Measurements from ENCODE around the gene PDHX.
A peak's percentile ranks its signal among the peaks of the same experiment; 100 is the strongest.

Gene PDHX

DNA sequence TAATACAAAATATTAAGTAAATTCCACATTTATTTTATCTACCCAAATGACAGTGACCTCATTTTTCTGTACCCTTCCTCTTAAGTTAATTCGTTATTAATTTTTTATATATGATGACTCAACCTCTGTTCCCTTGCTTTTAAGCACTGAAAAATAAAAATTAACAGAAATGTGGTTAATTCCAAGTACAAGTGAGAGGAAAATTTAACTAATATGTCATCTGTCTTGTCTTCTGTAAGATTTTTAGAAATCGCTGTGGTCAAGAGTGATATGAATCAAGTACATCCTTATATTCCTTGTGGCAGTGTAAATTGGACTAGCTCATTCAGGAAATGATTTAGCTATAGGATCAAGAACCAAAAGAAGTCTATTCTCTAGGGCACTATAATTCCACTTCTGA, 74.5 kb downstream of the PDHX start:
- no peak overlapping the region for H3K4me3 ChIP-seq
- no peak overlapping the region for H3K27ac ChIP-seq
- H3K4me1 ChIP-seq, result no peaks in the 10 kb centered on the region
- no peaks in the 10 kb centered on the region for H3K9me3 ChIP-seq
- intact Hi-C loops (cut with DNase I; ENCODE audit: low total_unique reads), result no loop called here
- no peak for DNase-seq
- no peak for TF ChIP-seq CTCF (IDR thresholded peaks at IDR 0.05)
- H3K36me3 ChIP-seq, result peaks cover 4 to 9% (median 6%) of the 10 kb centered on the region in 3 donors
- H3K27me3 ChIP-seq, result no peaks in the 10 kb centered on the region

DNA sequence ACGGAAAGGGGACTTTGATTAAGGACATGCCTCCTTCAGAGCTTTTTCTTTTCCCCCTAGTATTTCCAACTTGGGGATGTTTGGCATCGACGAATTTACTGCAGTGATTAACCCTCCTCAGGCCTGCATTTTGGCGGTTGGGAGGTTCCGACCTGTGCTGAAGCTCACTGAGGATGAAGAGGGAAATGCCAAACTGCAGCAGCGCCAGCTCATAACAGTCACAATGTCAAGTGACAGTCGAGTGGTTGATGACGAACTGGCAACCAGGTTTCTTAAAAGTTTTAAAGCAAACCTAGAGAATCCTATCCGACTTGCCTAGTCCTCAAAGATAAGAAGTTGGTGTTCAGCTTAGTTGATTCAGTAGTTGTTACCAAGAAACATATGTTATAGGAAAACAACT, 78.4 kb downstream of the PDHX start:
- Histone ChIP-seq H3K4me1 (peaks cover 0 to 8% (median 0%) of the 10 kb centered on the region in 4 donors), H3K36me3 (peaks cover 0 to 3% (median 0%) of the 10 kb centered on the region in 3 donors), H3K27ac (no peak overlapping the region), H3K4me3 (no peak overlapping the region), H3K9me3 (no peaks in the 10 kb centered on the region), H3K27me3 (no peaks in the 10 kb centered on the region)
- no peak for DNase-seq
- no peak for TF ChIP-seq CTCF (IDR thresholded peaks at IDR 0.05)
- intact Hi-C loops (cut with DNase I; ENCODE audit: low total_unique reads), result no loop called here

- peaks cover 0 to 3% (median 0%) of the 10 kb centered on the region in 3 donors for H3K36me3 ChIP-seq
- H3K27me3 ChIP-seq, result no peaks in the 10 kb centered on the region
- H3K27ac ChIP-seq, result no peak overlapping the region
- intact Hi-C loops (cut with DNase I; ENCODE audit: low total_unique reads), result loop anchor here (2.0 kb wide), 1 partner anchor 398 kb away; no protein-coding TSS in a partner anchor
- no peak for TF ChIP-seq CTCF (IDR thresholded peaks at IDR 0.05)
- no peak for DNase-seq
- H3K4me1 ChIP-seq, result peaks cover 0 to 8% (median 0%) of the 10 kb centered on the region in 4 donors
- H3K4me3 ChIP-seq, result no peak overlapping the region
- no peaks in the 10 kb centered on the region for H3K9me3 ChIP-seq
These were observed 80.5 kb downstream of the PDHX start for GRCh38 chr11:34996958-34997357.

DNA sequence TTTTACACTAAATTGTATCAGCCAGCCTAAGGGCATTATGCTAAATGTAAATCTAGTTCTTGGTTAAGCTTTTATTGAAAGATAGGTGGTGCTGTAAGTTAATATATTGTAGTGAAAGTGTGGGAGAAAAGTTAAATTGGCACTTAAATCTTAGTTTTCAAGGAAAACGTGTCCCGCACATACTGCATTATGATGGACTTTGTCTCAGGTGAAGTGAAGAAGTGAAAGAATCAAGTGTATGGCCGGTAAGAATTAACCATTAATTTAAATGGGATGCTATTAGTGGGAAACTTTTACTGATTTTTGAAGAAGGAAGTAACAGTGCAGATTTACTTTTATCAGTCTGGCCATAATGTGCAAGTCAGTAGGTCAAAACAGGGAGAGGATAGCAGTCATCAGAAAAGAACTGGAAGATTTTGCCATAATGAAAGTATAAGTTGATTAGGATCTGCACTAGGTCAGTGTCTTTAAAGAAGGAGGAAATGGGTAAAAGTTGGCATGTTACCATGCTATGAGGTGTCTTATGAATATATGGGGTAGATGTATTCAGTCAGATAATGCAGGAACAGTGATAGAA, 81.6 kb downstream of the PDHX start:
- H3K36me3 ChIP-seq, result peaks cover 0 to 3% (median 0%) of the 10 kb centered on the region in 3 donors
- H3K4me1 ChIP-seq, result peaks cover 0 to 8% (median 0%) of the 10 kb centered on the region in 4 donors
- intact Hi-C loops (cut with DNase I; ENCODE audit: low total_unique reads), result loop anchor here (2.0 kb wide), 1 partner anchor 397 kb away; no protein-coding TSS in a partner anchor
- H3K27ac ChIP-seq, result no peak overlapping the region
- H3K27me3 ChIP-seq, result no peaks in the 10 kb centered on the region
- peak; percentile 37 to 48 for TF ChIP-seq CTCF (IDR thresholded peaks at IDR 0.05)
- no peaks in the 10 kb centered on the region for H3K9me3 ChIP-seq
- no peak overlapping the region for H3K4me3 ChIP-seq
- DNase-seq, result no peak

- intact Hi-C loops (cut with DNase I; ENCODE audit: low total_unique reads), result no loop called here
- peaks cover 0 to 3% (median 0%) of the 10 kb centered on the region in 3 donors for H3K36me3 ChIP-seq
- H3K4me3 ChIP-seq, result no peak overlapping the region
- peaks cover 0 to 8% (median 0%) of the 10 kb centered on the region in 4 donors for H3K4me1 ChIP-seq
- no peaks in the 10 kb centered on the region for H3K9me3 ChIP-seq
- H3K27me3 ChIP-seq, result no peaks in the 10 kb centered on the region
- no peak overlapping the region for H3K27ac ChIP-seq
- no peak for TF ChIP-seq CTCF (IDR thresholded peaks at IDR 0.05)
- DNase-seq, result no peak
These were observed 83.0 kb downstream of the PDHX start for GRCh38 chr11:34999453-34999852.
